Hematopoietic multipotent progenitor cell (in vitro differentiated cells): ENCODE results near the gene SPACA6. TPM values are rescaled to one million over a fixed set of nuclear protein-coding genes. Genes with fewer than 3 reads are reported as not detected.

Source experiments
- DNase-seq, 3 donors: peaks; one replicate each; pipeline ENCODE4 v3.0.0-alpha.2; 2011 to 2015; ENCODE audit warnings: low read depth in 2 of 3, low spot score in 2 of 3
- total RNA-seq: library from RNA; depleted of rRNA; stranded (reverse); fragments of >200 nt; gene quantifications from one replicate; pipeline ENCODE4 v1.2.3, GENCODE V29; 2012

Gene SPACA6
- total RNA-seq, 1 donor = 1.3 TPM

- peak; percentile 90 to 97 (median 96) for DNase-seq
Observed at GRCh38 chr19:51703575-51704515, 10.7 kb downstream of the SPACA6 start.

- no peak for DNase-seq
Observed at GRCh38 chr19:51704626-51705025, 11.5 kb downstream of the SPACA6 start.

- no peak for DNase-seq
Observed at GRCh38 chr19:51706296-51706695, 13.2 kb downstream of the SPACA6 start.

- no peak for DNase-seq
Observed at GRCh38 chr19:51706885-51707284, 13.8 kb downstream of the SPACA6 start.

DNA sequence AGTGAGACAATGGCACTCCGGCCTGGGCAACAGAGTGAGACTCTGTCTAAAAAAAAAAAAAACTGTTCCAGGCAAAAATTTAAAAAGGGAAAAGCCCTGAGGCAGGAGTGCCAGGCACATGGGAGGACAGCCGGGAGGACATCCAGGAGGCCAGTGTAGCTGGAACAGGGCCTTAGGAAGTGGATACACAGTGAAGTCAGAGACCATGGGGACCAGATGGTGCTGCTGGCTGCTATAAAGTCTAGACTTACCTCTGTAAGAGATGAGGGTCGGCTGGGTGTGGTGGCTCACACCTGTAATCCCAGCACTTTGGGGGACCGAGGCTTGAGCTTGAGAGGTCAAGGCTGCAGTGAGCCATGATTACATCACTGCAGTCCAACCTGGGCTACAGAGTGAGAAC, 15.7 kb downstream of the SPACA6 start:
- no peak for DNase-seq

- DNase-seq = no peak
Observed at GRCh38 chr19:51709575-51709974, 16.4 kb downstream of the SPACA6 start.

GRCh38 chr19:51710163-51710562, 17.0 kb downstream of the SPACA6 start:
- no peak for DNase-seq

DNA sequence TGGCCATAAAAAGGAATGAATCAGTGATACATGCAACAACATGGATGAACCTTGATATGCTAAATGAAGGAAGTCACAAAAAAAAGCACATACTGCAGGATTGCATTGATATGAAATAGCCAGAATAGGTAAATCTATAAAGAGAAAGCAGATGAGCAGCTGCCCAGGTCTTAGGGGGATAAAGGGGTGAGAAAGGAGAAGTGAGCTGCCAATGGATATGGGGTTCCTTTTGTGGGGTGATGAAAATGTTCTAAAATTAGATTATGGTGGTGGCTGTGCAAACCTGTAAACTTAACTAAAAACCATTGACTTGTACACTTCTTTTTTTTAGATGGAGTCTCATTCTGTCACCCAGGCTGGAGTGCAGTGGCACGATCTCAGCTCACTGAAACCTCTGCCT, 18.6 kb downstream of the SPACA6 start:
- no peak for DNase-seq

DNA sequence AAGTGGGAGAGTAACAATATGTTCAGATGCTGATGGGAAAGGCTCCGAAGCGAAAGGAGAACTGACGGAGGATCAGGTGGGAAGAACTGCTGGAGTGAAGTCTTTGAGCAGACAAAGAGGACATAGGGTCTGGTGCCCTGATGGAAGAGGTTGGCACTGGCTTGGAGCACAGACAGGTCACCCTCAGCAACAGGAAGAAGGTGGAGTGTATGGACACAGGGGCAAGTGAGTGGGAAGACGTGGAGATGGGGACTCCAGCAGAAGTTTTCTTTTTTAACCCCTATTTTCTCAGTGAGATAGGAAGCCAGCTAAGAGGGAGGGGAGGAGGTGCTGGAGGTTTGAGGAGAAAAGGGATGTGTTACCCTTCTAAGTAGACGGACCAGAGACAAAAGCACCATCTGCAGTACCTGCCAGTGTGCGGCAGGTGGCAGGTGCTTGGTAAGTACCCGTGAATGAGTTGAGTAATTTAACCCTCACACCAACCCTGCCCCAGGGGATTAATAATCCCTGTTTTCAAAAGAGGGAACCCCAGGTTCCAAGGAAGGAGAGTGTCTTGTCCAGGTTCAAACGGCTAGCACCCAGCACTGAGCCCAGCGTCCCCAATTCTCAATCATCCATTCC, 19.4 kb downstream of the SPACA6 start:
- DNase-seq = peak in 1 of 3 donors; percentile 52

- no peak for DNase-seq
Observed at GRCh38 chr19:51713319-51714285, 20.5 kb downstream of the SPACA6 start.

GRCh38 chr19:51714848-51715247, 21.7 kb downstream of the SPACA6 start:
- DNase-seq = no peak

GRCh38 chr19:51715850-51716249, 22.7 kb downstream of the SPACA6 start:
- no peak for DNase-seq

DNA sequence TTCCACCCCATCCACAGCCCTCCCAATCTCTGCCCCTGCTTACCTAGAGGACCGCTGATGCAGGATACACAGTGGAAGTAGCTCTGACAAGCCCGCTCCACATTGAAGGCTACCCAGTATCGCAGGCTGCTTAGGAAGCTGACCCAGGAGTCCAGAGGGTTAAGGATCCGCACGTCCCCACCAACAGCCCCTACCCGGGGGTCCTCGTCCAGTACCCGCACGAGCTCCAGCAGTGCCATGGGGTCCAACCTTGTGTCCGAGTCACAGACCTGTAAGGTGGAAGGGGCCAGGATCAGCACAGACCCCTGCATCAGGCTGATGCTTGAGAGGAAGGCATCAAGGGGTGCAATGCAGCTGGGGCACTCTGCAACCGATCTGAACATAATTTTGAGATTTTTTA, 23.8 kb downstream of the SPACA6 start:
- no peak for DNase-seq

DNA sequence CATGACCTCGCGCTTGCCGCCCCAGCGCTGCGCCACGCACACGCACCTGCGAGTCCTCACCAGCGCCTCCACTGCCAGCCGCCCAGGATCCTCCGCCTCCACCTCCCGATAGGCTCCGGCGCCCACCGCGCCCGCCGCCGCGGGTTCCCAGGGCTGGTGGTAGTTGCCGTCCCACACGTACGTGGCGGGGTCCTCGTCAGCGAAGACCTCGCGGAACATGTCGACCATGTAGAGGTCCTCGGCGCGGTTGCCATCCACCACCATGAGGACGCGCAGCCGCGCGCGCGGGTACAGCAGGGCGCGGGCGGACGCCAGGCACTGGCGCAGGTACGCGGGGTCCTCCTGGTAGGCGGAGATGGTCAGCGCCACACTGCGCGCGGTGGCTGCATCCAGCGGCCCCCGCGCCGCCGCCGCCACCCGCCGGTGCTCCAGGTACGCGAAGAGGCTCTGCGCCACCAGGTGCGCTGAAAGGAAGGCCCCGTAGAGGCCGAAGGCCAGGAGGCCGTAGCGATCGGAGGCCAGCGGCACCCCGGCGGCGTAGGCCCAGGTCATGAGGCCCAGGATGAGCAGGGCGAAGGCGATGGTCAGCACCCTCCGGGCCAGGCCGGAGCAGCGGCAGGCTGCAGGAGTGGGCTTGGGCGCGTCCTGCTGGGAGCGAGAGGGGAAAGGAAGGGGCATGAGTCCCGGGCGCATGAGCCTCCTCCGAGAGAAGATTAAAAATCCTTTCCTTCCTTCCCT, 26.3 kb downstream of the SPACA6 start:
- DNase-seq = no peak

GRCh38 chr19:51721905-51722304, 28.8 kb downstream of the SPACA6 start:
- DNase-seq = no peak

GRCh38 chr19:51722492-51722891, 29.4 kb downstream of the SPACA6 start:
- DNase-seq = no peak

- no peak for DNase-seq
Observed at GRCh38 chr19:51724543-51724942, 31.4 kb downstream of the SPACA6 start.

DNA sequence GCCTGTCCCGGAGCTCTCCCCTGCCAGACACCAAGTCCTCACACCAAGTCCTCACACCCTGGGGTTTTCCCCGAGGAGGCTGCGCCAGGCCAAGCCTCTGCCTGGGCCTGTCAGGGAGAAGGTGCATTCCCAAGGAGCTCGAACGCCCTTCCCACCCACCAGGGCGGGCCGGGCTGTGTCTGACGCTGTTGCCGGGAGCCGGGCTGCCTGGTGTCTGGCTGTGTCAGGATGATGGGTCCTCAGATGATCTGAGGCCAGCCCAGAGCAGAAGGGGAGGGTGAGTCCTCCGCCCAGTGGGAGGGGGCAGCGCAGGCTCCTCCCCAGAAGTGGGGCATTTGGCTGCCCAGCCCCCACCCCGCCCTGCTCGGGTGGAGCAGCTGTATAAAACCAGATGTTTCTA, 32.9 kb downstream of the SPACA6 start:
- no peak for DNase-seq

DNA sequence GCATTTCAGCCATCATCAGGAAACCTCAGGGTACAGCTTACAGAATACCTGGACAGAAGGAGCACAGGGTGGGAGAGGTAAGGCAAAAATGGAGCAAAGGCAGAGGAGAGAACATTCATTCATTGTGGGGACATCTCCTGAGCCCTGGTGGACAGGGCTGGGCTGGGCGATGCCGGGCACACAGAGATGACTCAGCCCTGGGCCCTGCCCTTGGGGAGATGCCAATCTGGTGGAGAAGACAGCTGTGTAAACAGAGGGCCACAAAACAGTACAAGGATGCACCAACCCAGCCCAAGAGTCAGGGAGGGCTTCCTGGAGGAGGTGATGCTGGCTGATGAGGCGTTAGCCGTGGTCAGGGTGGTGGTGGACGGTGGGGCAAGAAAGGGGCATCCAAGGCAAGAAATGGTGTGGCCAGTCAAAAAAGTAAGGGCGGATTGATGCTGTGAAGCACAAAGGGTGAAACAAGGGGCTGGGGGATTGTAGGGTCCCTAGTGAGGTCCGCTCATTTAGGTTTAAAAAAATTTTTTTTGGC, 34.3 kb downstream of the SPACA6 start:
- DNase-seq = no peak

GRCh38 chr19:51729781-51730180, 36.7 kb downstream of the SPACA6 start:
- no peak for DNase-seq
